IPS-18a (cell line): ENCODE measurements around the gene GPR39.

Source experiments
- H3K27ac ChIP-seq: one replicate; pipeline ENCODE4 v1.5.1; 2013; ENCODE audit warnings: low read length
- H3K27me3 ChIP-seq: one replicate; pipeline ENCODE4 v1.6.1; 2013; ENCODE audit warnings: mild to moderate bottlenecking, low read length; ENCODE audit not compliant: control insufficient read depth, insufficient read depth
- H3K36me3 ChIP-seq: one replicate; pipeline ENCODE4 v1.6.1; 2013; ENCODE audit warnings: low read depth, low read length; ENCODE audit not compliant: control insufficient read depth
- H3K4me1 ChIP-seq: one replicate; pipeline ENCODE4 v1.6.1; 2013; ENCODE audit warnings: low read depth, low read length; ENCODE audit not compliant: control insufficient read depth
- H3K4me3 ChIP-seq: one replicate; pipeline ENCODE4 v1.5.1; 2013; ENCODE audit warnings: low read length
- H3K9ac ChIP-seq: one replicate; pipeline ENCODE4 v1.6.1; 2013; ENCODE audit warnings: mild to moderate bottlenecking, low read length, moderate library complexity
- H3K9me3 ChIP-seq: one replicate; pipeline ENCODE4 v1.6.1; 2013; ENCODE audit warnings: low read depth, low read length; ENCODE audit not compliant: control insufficient read depth

The GPR39 gene

GRCh38 chr2:132429351-132429750, 12.7 kb downstream of the GPR39 start:
- Histone ChIP-seq H3K27me3 (no peaks in the 10 kb centered on the region), H3K4me1 (no peaks in the 10 kb centered on the region), H3K9ac (no peak overlapping the region), H3K27ac (no peak overlapping the region), H3K36me3 (no peaks in the 10 kb centered on the region), H3K4me3 (no peak overlapping the region), H3K9me3 (no peaks in the 10 kb centered on the region)

- H3K27ac ChIP-seq = no peak overlapping the region
- no peaks in the 10 kb centered on the region for H3K9me3 ChIP-seq
- H3K36me3 ChIP-seq = no peaks in the 10 kb centered on the region
- no peaks in the 10 kb centered on the region for H3K27me3 ChIP-seq
- no peaks in the 10 kb centered on the region for H3K4me1 ChIP-seq
- no peak overlapping the region for H3K4me3 ChIP-seq
- no peak overlapping the region for H3K9ac ChIP-seq
Observed at GRCh38 chr2:132429941-132430573, 13.5 kb downstream of the GPR39 start.

GRCh38 chr2:132430895-132431294, 14.3 kb downstream of the GPR39 start:
- Histone ChIP-seq H3K9me3 (no peaks in the 10 kb centered on the region), H3K27me3 (no peaks in the 10 kb centered on the region), H3K4me1 (no peaks in the 10 kb centered on the region), H3K27ac (no peak overlapping the region), H3K36me3 (no peaks in the 10 kb centered on the region), H3K9ac (no peak overlapping the region), H3K4me3 (no peak overlapping the region)

GRCh38 chr2:132437852-132438669, 21.5 kb downstream of the GPR39 start:
- H3K9me3 ChIP-seq = no peaks in the 10 kb centered on the region
- H3K4me3 ChIP-seq = no peak overlapping the region
- no peak overlapping the region for H3K9ac ChIP-seq
- H3K27me3 ChIP-seq = no peaks in the 10 kb centered on the region
- H3K4me1 ChIP-seq = peaks cover 17% of the 10 kb centered on the region
- no peak overlapping the region for H3K27ac ChIP-seq
- no peaks in the 10 kb centered on the region for H3K36me3 ChIP-seq

- Histone ChIP-seq H3K4me3 (no peak overlapping the region), H3K36me3 (no peaks in the 10 kb centered on the region), H3K4me1 (peaks cover 17% of the 10 kb centered on the region), H3K9me3 (no peaks in the 10 kb centered on the region), H3K27me3 (no peaks in the 10 kb centered on the region), H3K9ac (no peak overlapping the region), H3K27ac (no peak overlapping the region)
Observed at GRCh38 chr2:132438691-132439090, 22.1 kb downstream of the GPR39 start.

GRCh38 chr2:132439703-132440398, 23.2 kb downstream of the GPR39 start:
- H3K4me1 ChIP-seq = peaks cover 17% of the 10 kb centered on the region
- H3K4me3 ChIP-seq = no peak overlapping the region
- H3K9ac ChIP-seq = no peak overlapping the region
- no peaks in the 10 kb centered on the region for H3K27me3 ChIP-seq
- H3K36me3 ChIP-seq = no peaks in the 10 kb centered on the region
- no peak overlapping the region for H3K27ac ChIP-seq
- H3K9me3 ChIP-seq = no peaks in the 10 kb centered on the region

GRCh38 chr2:132441051-132441450, 24.4 kb downstream of the GPR39 start:
- Histone ChIP-seq H3K36me3 (no peaks in the 10 kb centered on the region), H3K27me3 (no peaks in the 10 kb centered on the region), H3K4me1 (peaks cover 17% of the 10 kb centered on the region), H3K4me3 (no peak overlapping the region), H3K27ac (no peak overlapping the region), H3K9me3 (no peaks in the 10 kb centered on the region), H3K9ac (no peak overlapping the region)

- Histone ChIP-seq H3K9me3 (no peaks in the 10 kb centered on the region), H3K27me3 (no peaks in the 10 kb centered on the region), H3K4me3 (no peak overlapping the region), H3K36me3 (no peaks in the 10 kb centered on the region), H3K4me1 (peaks cover 17% of the 10 kb centered on the region), H3K9ac (no peak overlapping the region), H3K27ac (no peak overlapping the region)
Observed at GRCh38 chr2:132442278-132442677, 25.7 kb downstream of the GPR39 start.

GRCh38 chr2:132443106-132443505, 26.5 kb downstream of the GPR39 start:
- Histone ChIP-seq H3K27me3 (no peaks in the 10 kb centered on the region), H3K27ac (no peak overlapping the region), H3K4me1 (peaks cover 17% of the 10 kb centered on the region), H3K9ac (no peak overlapping the region), H3K4me3 (no peak overlapping the region), H3K9me3 (no peaks in the 10 kb centered on the region), H3K36me3 (no peaks in the 10 kb centered on the region)

- no peaks in the 10 kb centered on the region for H3K36me3 ChIP-seq
- no peaks in the 10 kb centered on the region for H3K9me3 ChIP-seq
- no peak overlapping the region for H3K27ac ChIP-seq
- H3K4me1 ChIP-seq = no peaks in the 10 kb centered on the region
- H3K9ac ChIP-seq = no peak overlapping the region
- H3K27me3 ChIP-seq = no peaks in the 10 kb centered on the region
- no peak overlapping the region for H3K4me3 ChIP-seq
Observed at GRCh38 chr2:132446444-132446843, 29.8 kb downstream of the GPR39 start.

GRCh38 chr2:132448331-132448730, 31.7 kb downstream of the GPR39 start:
- Histone ChIP-seq H3K27me3 (no peaks in the 10 kb centered on the region), H3K36me3 (no peaks in the 10 kb centered on the region), H3K9ac (no peak overlapping the region), H3K4me1 (no peaks in the 10 kb centered on the region), H3K9me3 (no peaks in the 10 kb centered on the region), H3K27ac (no peak overlapping the region), H3K4me3 (no peak overlapping the region)
